Endothelial cell of umbilical vein (primary cell): Measurements from ENCODE around the gene TMEM178B.

Experiments used
- CTCF ChIP-seq, 2 donors: IDR thresholded peaks; 1 replicate in 1 of 2; 2 replicates in 1 of 2; pipeline ENCODE4 v1.5.1; 2011; ENCODE audit warnings: low read length in 2 of 2, mild to moderate bottlenecking in 2 of 2, moderate library complexity in 2 of 2, control low read depth in 1 of 2, inconsistent platforms in 1 of 2, low read depth in 1 of 2; ENCODE audit not compliant: insufficient read depth in 1 of 2; ENCODE audit errors: extremely low read depth in 1 of 2
- EZH2 ChIP-seq: IDR thresholded peaks from 2 replicates; pipeline ENCODE4 v1.6.1; 2012; ENCODE audit warnings: borderline replicate concordance, low read depth, mild to moderate bottlenecking, moderate library complexity, low read length, inconsistent platforms; ENCODE audit not compliant: severe bottlenecking
- POLR2A ChIP-seq: IDR thresholded peaks from 2 replicates; pipeline ENCODE4 v1.6.1; 2012; ENCODE audit warnings: low read depth, mild to moderate bottlenecking, control low read depth, low read length
- POLR2AphosphoS5 ChIP-seq: IDR thresholded peaks from 2 replicates; pipeline ENCODE4 v1.6.1; 2012; ENCODE audit warnings: low read depth, mild to moderate bottlenecking, control low read depth, low read length, moderate library complexity; ENCODE audit not compliant: insufficient read depth

- TF ChIP-seq POLR2AphosphoS5: no peak
- no peak for TF ChIP-seq CTCF (IDR thresholded peaks at IDR 0.05; ENCODE audit: extremely low read depth in 1 of 2, insufficient read depth in 1 of 2, low read depth in 1 of 2, low read length in 2 of 2)
- TF ChIP-seq EZH2: no peak
- no peak for TF ChIP-seq POLR2A
Observed at GRCh38 chr7:141076377-141076776, 2.5 kb downstream of the TMEM178B start.
